Raji (cell line): ENCODE data around the gene TMEM72.
A peak's percentile ranks its signal among the peaks of the same experiment; 100 is the strongest.

Source experiments
- POLR2A ChIP-seq: IDR thresholded peaks from 2 replicates; pipeline ENCODE4 v1.6.1; 2011; ENCODE audit warnings: low read depth, low read length, control low read depth; ENCODE audit not compliant: insufficient read depth

Gene TMEM72

GRCh38 chr10:44948642-44949041 lies 37.5 kb downstream of the TMEM72 start:
- TF ChIP-seq POLR2A, result no peak

- TF ChIP-seq POLR2A, result no peak
Measured at GRCh38 chr10:44949127-44949802, 38.1 kb downstream of the TMEM72 start.

GRCh38 chr10:44949915-44950314 lies 38.8 kb downstream of the TMEM72 start:
- TF ChIP-seq POLR2A, result no peak

- TF ChIP-seq POLR2A, result no peak
Measured at GRCh38 chr10:44950326-44951225, 39.4 kb downstream of the TMEM72 start.

- no peak for TF ChIP-seq POLR2A
Measured at GRCh38 chr10:44951576-44952226, 40.6 kb downstream of the TMEM72 start.

- no peak for TF ChIP-seq POLR2A
Measured at GRCh38 chr10:44952779-44953231, 41.7 kb downstream of the TMEM72 start.

- TF ChIP-seq POLR2A, result no peak
Measured at GRCh38 chr10:44954042-44954441, 42.9 kb downstream of the TMEM72 start.

GRCh38 chr10:44954962-44955361 lies 43.8 kb downstream of the TMEM72 start:
- no peak for TF ChIP-seq POLR2A

GRCh38 chr10:44955413-44956070 lies 44.4 kb downstream of the TMEM72 start:
- no peak for TF ChIP-seq POLR2A

GRCh38 chr10:44956226-44956625 lies 45.1 kb downstream of the TMEM72 start:
- TF ChIP-seq POLR2A, result no peak

- TF ChIP-seq POLR2A, result no peak
Measured at GRCh38 chr10:44956717-44957706, 45.9 kb downstream of the TMEM72 start.

GRCh38 chr10:44958196-44958897 lies 47.2 kb downstream of the TMEM72 start:
- TF ChIP-seq POLR2A, result no peak

GRCh38 chr10:44958898-44959246 lies 47.7 kb downstream of the TMEM72 start:
- no peak for TF ChIP-seq POLR2A

- TF ChIP-seq POLR2A, result peak; percentile 86
Measured at GRCh38 chr10:44959247-44960087, 48.3 kb downstream of the TMEM72 start, which contains the start of gene RASSF4. TSS of gene RASSF4 (plus strand) at chr10:44959802. CDS start at chr10:44970203, 10,401 bp downstream.
